Progenitor cell of endocrine pancreas (in vitro differentiated cells): ENCODE measurements around the gene RNPS1. TPM values are rescaled to one million over a fixed set of nuclear protein-coding genes. Genes with fewer than 3 reads are reported as not detected.

ENCODE experiments used
- DNase-seq: peaks from one replicate; pipeline ENCODE4 v3.0.0; 2021; ENCODE audit warnings: low spot score; ENCODE audit not compliant: unreplicated experiment
- H3K27ac Mint-ChIP-seq: 2 replicates; pipeline ENCODE4 v1.8.0; 2021; ENCODE audit warnings: mild to moderate bottlenecking, moderate library complexity, mixed read lengths
- H3K27me3 Mint-ChIP-seq: 2 replicates; pipeline ENCODE4 v1.8.0; 2021; ENCODE audit warnings: mixed read lengths
- H3K36me3 Mint-ChIP-seq: 2 replicates; pipeline ENCODE4 v1.8.0; 2022; ENCODE audit warnings: mixed read lengths; ENCODE audit not compliant: insufficient read depth
- H3K4me1 Mint-ChIP-seq: 2 replicates; pipeline ENCODE4 v1.8.0; 2021; ENCODE audit warnings: low read depth, mixed read lengths
- H3K4me3 Mint-ChIP-seq: 2 replicates; pipeline ENCODE4 v1.8.0; 2021; ENCODE audit warnings: low read depth, mild to moderate bottlenecking, moderate library complexity, mixed read lengths
- H3K9me3 Mint-ChIP-seq: 2 replicates; pipeline ENCODE4 v1.8.0; 2021; ENCODE audit warnings: low read depth, mixed read lengths
- total RNA-seq: library from RNA; stranded (reverse); gene quantifications from 2 replicates; pipeline ENCODE4 v1.2.1, GENCODE V29; 2021
- TF ChIP-seq, protein P1 (sequence below): fragments of 200-600 bp; sonication (generic); IDR thresholded peaks from one replicate; pipeline ENCODE4 v1.5.0; 2021; ENCODE audit warnings: antibody characterized with exemption, mild to moderate bottlenecking; ENCODE audit not compliant: unreplicated experiment

Gene RNPS1
- total RNA-seq, 1 donor from 2014 or later, result 237 TPM

DNA sequence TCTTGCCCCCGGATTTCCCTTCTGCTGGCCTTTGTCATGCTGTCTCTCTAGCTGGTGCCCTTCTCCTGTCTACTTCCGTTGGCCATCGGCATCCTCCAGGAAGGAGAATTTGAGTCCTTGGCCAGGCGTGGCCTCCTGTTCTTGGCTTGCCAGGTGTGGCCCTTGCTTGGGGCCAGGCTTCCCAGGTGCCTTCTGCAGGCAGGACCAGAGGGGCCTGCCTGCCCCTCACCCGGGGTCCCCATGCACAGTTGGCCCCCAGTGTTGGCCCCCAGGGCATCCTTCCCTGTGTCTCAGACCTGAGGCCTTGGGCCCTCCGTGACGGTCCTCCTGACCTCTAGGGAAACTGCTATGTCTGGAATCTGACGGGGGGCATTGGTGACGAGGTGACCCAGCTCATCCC, 60.1 kb downstream of the RNPS1 start:
- Mint-ChIP-seq H3K27me3 (no peaks in the 10 kb centered on the region), H3K36me3 (peaks cover 4% of the 10 kb centered on the region), H3K4me1 (peaks cover 14% of the 10 kb centered on the region), H3K27ac (no peak overlapping the region), H3K9me3 (no peaks in the 10 kb centered on the region), H3K4me3 (peak overlapping the region; percentile 58)
- no peak for DNase-seq
- TF ChIP-seq, protein P1, sequence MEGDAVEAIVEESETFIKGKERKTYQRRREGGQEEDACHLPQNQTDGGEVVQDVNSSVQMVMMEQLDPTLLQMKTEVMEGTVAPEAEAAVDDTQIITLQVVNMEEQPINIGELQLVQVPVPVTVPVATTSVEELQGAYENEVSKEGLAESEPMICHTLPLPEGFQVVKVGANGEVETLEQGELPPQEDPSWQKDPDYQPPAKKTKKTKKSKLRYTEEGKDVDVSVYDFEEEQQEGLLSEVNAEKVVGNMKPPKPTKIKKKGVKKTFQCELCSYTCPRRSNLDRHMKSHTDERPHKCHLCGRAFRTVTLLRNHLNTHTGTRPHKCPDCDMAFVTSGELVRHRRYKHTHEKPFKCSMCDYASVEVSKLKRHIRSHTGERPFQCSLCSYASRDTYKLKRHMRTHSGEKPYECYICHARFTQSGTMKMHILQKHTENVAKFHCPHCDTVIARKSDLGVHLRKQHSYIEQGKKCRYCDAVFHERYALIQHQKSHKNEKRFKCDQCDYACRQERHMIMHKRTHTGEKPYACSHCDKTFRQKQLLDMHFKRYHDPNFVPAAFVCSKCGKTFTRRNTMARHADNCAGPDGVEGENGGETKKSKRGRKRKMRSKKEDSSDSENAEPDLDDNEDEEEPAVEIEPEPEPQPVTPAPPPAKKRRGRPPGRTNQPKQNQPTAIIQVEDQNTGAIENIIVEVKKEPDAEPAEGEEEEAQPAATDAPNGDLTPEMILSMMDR, result no peak

DNA sequence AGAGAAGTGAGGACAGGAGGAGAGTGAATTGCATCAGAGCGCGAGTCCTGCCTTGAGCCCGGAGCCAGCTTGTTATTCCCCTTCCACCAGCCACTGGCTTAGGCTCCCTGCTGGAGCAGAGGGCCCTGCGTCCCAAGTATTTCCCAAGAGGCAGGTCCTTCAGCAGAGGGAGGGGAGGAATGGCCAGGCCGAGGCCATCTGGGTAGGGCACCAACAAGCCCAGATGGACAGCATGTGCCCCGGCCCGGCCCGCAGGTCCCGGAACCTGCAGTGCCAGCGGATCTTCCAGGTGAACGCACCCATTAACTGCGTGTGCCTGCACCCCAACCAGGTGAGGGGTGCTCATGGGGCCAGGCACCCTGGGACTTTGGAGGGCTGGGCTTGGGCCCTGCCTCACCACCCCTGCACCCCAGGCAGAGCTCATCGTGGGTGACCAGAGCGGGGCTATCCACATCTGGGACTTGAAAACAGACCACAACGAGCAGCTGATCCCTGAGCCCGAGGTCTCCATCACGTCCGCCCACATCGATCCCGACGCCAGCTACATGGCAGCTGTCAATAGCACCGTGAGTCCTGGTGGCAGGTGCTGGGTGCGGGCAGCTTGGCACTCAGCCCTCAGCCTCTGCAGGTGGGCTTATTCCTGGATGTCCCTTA, 61.0 kb downstream of the RNPS1 start:
- H3K27me3 Mint-ChIP-seq, result no peaks in the 10 kb centered on the region
- TF ChIP-seq, protein P1, result no peak
- no peaks in the 10 kb centered on the region for H3K9me3 Mint-ChIP-seq
- DNase-seq, result no peak
- peaks cover 4% of the 10 kb centered on the region for H3K36me3 Mint-ChIP-seq
- peak overlapping the region; percentile 75 for H3K4me3 Mint-ChIP-seq
- no peak overlapping the region for H3K27ac Mint-ChIP-seq
- H3K4me1 Mint-ChIP-seq, result peaks cover 11% of the 10 kb centered on the region

DNA sequence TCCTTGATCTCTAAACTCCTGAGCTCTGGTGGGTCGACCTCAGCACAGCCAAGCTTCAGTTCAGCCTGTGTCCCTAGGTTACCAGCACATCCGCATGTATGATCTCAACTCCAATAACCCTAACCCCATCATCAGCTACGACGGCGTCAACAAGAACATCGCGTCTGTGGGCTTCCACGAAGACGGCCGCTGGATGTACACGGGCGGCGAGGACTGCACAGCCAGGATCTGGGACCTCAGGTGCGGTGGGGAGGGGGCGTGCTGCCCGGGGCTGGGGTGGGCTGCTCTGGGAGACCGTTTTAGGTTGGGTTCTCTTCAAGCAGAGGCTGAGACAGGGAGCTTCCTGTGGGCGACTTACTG, 61.5 kb downstream of the RNPS1 start:
- no peak for DNase-seq
- TF ChIP-seq, protein P1, result no peak
- peak overlapping the region; percentile 75 for H3K4me3 Mint-ChIP-seq
- no peaks in the 10 kb centered on the region for H3K27me3 Mint-ChIP-seq
- no peaks in the 10 kb centered on the region for H3K9me3 Mint-ChIP-seq
- peak overlapping the region; percentile 16 for H3K27ac Mint-ChIP-seq
- peaks cover 4% of the 10 kb centered on the region for H3K36me3 Mint-ChIP-seq
- H3K4me1 Mint-ChIP-seq, result peaks cover 11% of the 10 kb centered on the region

DNA sequence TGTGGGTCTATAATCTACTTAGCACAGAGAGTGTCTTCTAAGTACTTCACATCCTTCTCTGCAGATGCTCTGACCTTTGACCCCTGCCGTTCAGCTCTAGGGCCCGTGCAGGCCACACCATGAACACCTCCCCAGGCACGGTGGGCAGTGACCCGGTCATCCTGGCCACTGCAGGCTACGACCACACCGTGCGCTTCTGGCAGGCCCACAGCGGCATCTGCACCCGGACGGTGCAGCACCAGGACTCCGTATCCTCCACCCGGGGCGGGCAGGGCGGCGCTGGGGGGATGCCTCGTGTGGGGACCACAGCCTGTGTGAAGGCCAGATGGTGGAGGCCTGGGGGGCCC, 62.0 kb downstream of the RNPS1 start:
- Mint-ChIP-seq H3K4me1 (peaks cover 11% of the 10 kb centered on the region), H3K27ac (peak overlapping the region; percentile 16), H3K4me3 (peak overlapping the region; percentile 75), H3K9me3 (no peaks in the 10 kb centered on the region), H3K36me3 (peaks cover 4% of the 10 kb centered on the region), H3K27me3 (no peaks in the 10 kb centered on the region)
- DNase-seq, result no peak
- TF ChIP-seq, protein P1, result no peak

DNA sequence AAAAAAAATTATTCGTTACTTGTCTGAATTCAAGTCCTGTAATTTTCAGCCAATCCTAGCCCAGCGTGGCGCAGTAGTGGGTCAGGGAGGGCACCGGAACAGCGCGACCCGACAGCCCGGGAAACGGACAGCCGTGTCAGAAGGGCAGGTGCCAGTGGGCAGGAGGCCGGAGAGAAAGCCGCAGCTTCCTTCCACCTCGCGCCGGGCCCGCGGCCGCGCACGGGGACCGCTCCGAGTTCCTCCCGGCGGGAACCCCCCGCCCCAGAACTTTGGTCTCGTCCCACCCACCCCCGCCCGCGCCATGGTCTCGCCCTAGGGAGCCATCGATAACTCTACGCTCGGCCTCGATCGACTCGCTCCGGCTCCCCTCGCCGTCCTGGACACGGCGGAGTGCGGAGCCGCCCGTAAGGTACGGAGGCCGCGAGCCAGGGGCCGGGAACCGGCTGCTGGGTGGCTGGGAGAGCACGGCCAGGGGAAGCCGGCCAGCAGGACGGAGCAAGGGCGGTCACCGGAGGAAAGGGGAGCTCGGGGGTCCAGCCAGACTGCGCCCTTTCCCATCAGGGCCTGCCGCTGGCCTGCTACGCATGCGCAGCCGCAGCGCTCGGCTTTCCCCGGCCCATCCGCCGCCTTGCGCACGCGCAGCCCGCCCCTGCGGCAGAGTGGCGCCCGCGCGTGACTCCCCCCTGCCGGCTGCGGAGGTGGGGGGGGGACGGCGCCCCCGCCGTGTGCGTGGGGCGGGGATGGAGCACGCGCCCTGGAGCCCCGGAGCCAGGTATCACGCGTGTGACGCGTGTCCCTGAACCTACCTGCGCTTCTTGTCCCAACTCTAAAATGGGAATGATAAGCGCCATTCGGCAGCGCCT, 62.6 kb downstream of the RNPS1 start, which contains the start of gene MLST8:
MLST8 (plus strand) TSS at position 351 of the 863 bp plus-strand sequence. CDS start 632 bp downstream, outside the sequence.
- Mint-ChIP-seq H3K27ac (peak within 1 kb of the TSS; percentile 16), H3K4me3 (peak within 1 kb of the TSS; percentile 80), H3K36me3 (peaks cover 4% of the 10 kb centered on the region), H3K27me3 (peaks cover 5% of the 10 kb centered on the region), H3K4me1 (peaks cover 10% of the 10 kb centered on the region), H3K9me3 (no peaks in the 10 kb centered on the region)
- TF ChIP-seq, protein P1, result peak; percentile 38
- peak; percentile 78 for DNase-seq
